K562 (cell line): ENCODE results near the gene MPZL1. TPM values are rescaled to one million over a fixed set of nuclear protein-coding genes. Genes with fewer than 3 reads are reported as not detected.

Experiments used
- EGR1 ChIP-seq: fragments of 450-650 bp; conservative IDR thresholded peaks from 2 replicates; pipeline ENCODE4 v1.6.1; 2017; ENCODE audit warnings: mild to moderate bottlenecking
- FIP1L1 ChIP-seq: fragments of 200-400 bp; formaldehyde crosslinking; IDR thresholded peaks from 2 replicates; pipeline ENCODE4 v1.6.1; 2018; ENCODE audit warnings: mild to moderate bottlenecking, low read depth, low read length; ENCODE audit not compliant: poor library complexity, severe bottlenecking
- GMEB1 ChIP-seq: fragments of 250-450 bp; sonication (Bioruptor Pico); IDR thresholded peaks from 2 replicates; pipeline ENCODE4 v1.4.0; 2020; ENCODE audit warnings: mild to moderate bottlenecking
- ID3 ChIP-seq, 2 experiments: fragments of 250-450 bp in 1 of 2; fragments of 450-650 bp in 1 of 2; sonication (Bioruptor Pico) in 1 of 2; IDR thresholded peaks; 2 replicates each; pipeline versions ENCODE4 v1.6.1 to v1.8.0; 2016 to 2021; ENCODE audit warnings: mild to moderate bottlenecking in 2 of 2, moderate library complexity in 2 of 2, missing compliant biosample characterization in 1 of 2, missing genetic modification characterization in 1 of 2
- KLF13 ChIP-seq: fragments of 450-650 bp; IDR thresholded peaks from 2 replicates; pipeline ENCODE4 v1.6.1; 2016; ENCODE audit warnings: missing genetic modification characterization, low read depth, mild to moderate bottlenecking, missing compliant biosample characterization, moderate library complexity, borderline replicate concordance
- LARP7 ChIP-seq: fragments of 450-650 bp; IDR thresholded peaks from 2 replicates; pipeline ENCODE4 v1.6.1; 2016
- PCBP2 ChIP-seq: fragments of 200-400 bp; formaldehyde crosslinking; IDR thresholded peaks from 2 replicates; pipeline ENCODE4 v1.6.1; 2018; ENCODE audit warnings: low read length, low read depth, mild to moderate bottlenecking, moderate library complexity; ENCODE audit not compliant: poor library complexity, severe bottlenecking
- POLR2A ChIP-seq: fragments of 450-650 bp; conservative IDR thresholded peaks from 2 replicates; pipeline ENCODE4 v1.6.1; 2016
- POLR2H ChIP-seq: IDR thresholded peaks from 2 replicates; pipeline ENCODE4 v1.6.1; 2016; ENCODE audit warnings: missing genetic modification characterization, low read depth, mild to moderate bottlenecking, control low read depth, missing compliant biosample characterization, moderate library complexity
- SIRT6 ChIP-seq: IDR thresholded peaks from one replicate; pipeline ENCODE4 v1.6.1; 2012; ENCODE audit warnings: low read depth, mild to moderate bottlenecking, control low read depth, inconsistent platforms, low read length, moderate library complexity
- TCF3 ChIP-seq: sonication (generic); formaldehyde crosslinking; IDR thresholded peaks from 2 replicates; pipeline ENCODE4 v1.4.0; 2020; ENCODE audit warnings: mild to moderate bottlenecking, missing genetic modification reagents
- TGIF2 ChIP-seq: sonication (generic); formaldehyde crosslinking; IDR thresholded peaks from 2 replicates; pipeline ENCODE4 v1.8.1; 2022; ENCODE audit warnings: mild to moderate bottlenecking, missing genetic modification reagents, moderate library complexity
- ZFP91 ChIP-seq: sonication (generic); formaldehyde crosslinking; IDR thresholded peaks from 2 replicates; pipeline ENCODE4 v1.8.0; 2022; ENCODE audit warnings: mild to moderate bottlenecking, missing genetic modification reagents
- ZHX1 ChIP-seq: fragments of 150-350 bp; conservative IDR thresholded peaks from 2 replicates; pipeline ENCODE4 v1.6.1; 2014; ENCODE audit warnings: low read length
- ZNF133 ChIP-seq: fragments of 250-450 bp; sonication (Bioruptor Pico); IDR thresholded peaks from 2 replicates; pipeline ENCODE4 v1.4.0; 2020; ENCODE audit warnings: mild to moderate bottlenecking
- ZNF274 ChIP-seq: IDR thresholded peaks from 2 replicates; pipeline ENCODE4 v1.6.1; 2011; ENCODE audit warnings: low read depth, mild to moderate bottlenecking, low read length, moderate library complexity, borderline replicate concordance
- ZNF347 ChIP-seq: fragments of 450-650 bp; formaldehyde crosslinking; IDR thresholded peaks from 2 replicates; pipeline ENCODE4 v1.4.0; 2020; ENCODE audit warnings: low read depth, mild to moderate bottlenecking, moderate library complexity
- ZNF586 ChIP-seq: fragments of 450-650 bp; formaldehyde crosslinking; conservative IDR thresholded peaks from 2 replicates; pipeline ENCODE4 v1.4.0; 2020; ENCODE audit warnings: mild to moderate bottlenecking, moderate library complexity
- polyA plus RNA-seq, 8 experiments: library from polyadenylated mRNA; depleted of rRNA in 4 of 8; stranded (reverse) in 5 of 8; unstranded in 3 of 8; fragments of >200 nt; fragmentation: Nextera tagmentation in 2 of 8; fragmentation: Illumina TruSeq in 1 of 8; extraction: Ambion mirVana in 2 of 8; extraction: Trizol in 1 of 8; gene quantifications; 2 replicates each; pipeline versions ENCODE4 v1.2.1 to v1.2.3, GENCODE V29; 2011 to 2014; ENCODE audit warnings: inconsistent platforms in 1 of 8, missing spikeins in 1 of 8
- total RNA-seq, 7 experiments: library from RNA; depleted of rRNA in 6 of 7; stranded (reverse); fragments of >200 nt in 6 of 7; fragmentation: Illumina TruSeq in 2 of 7; extraction: Trizol in 2 of 7; gene quantifications; 2 replicates each; pipeline versions ENCODE4 v1.2.1 to v1.2.3, GENCODE V29; 2011 to 2021; ENCODE audit warnings: low replicate concordance in 1 of 7
- TF ChIP-seq, protein P1 (sequence below): fragments of 200-800 bp; sonication (Bioruptor generic); IDR thresholded peaks from 2 replicates; pipeline ENCODE4 v1.6.1; 2017; ENCODE audit warnings: missing genetic modification characterization, missing compliant biosample characterization

The MPZL1 gene
- total and polyA plus RNA-seq, 9 of the 15 experiments (the other 6 are each of a cell fraction or from before 2014, with no cell fraction given), result 14.5 to 153 (median 66.5) TPM

DNA sequence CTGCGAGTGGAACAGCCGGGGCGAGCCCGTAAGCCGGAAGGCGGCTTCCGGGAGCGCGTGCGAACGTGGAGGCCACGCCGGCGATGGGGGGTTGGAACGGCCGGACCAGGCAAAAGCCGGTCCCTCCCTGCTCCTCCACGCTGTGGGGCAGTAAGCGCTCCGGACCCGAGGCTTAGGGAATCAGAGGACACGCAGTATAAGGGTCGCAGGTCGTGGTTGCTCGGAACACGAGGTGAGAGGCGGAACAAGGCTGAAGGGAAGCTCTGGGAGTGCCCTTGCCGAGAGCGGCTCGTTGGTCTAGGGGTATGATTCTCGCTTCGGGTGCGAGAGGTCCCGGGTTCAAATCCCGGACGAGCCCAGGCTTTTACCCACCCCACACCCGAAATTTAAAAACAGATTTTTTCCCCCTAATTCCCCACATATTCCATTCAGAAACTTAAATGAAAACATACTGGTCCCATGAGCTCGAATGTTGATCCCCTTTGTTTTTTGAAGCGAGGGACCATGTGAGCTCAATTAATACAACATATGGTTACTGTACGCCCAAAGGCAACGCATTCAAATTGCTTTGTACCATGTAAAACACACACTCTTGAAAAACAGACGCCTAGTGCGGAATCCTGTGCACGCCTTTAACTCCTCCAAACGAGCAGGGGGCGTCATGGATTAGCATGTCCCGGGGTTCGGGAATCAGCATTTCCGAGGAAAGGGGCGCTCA lies 7.2 kb upstream of the MPZL1 start (continued):
- TF ChIP-seq SIRT6 (no peak), POLR2H (tag) (peak; percentile 99), EGR1 (0 out of 2 replicates have a peak, but pooled peaks have one; percentile 5), TGIF2 (CRISPR knock-in tag) (no peak; the same call in 1 of the 2 replicates), ID3 (CRISPR knock-in tag; IDR thresholded peaks at IDR 0.05) (no peak), ID3 (tag; IDR thresholded peaks at IDR 0.05) (peak; percentile 87), GMEB1 (peak; percentile 89), FIP1L1 (peak; percentile 94), ZNF586 (CRISPR knock-in tag) (no peak; the same call in 1 of the 2 replicates), ZHX1 (no peak), ZNF347 (CRISPR knock-in tag) (no peak), KLF13 (tag) (0 out of 2 replicates have a peak, but pooled peaks have one; percentile 9), TCF3 (CRISPR knock-in tag) (peak; percentile 30), ZNF274 (peak; percentile 47; the same call in 1 of the 2 replicates), ZNF133 (CRISPR knock-in tag) (peak; percentile 85; the same call in 1 of the 2 replicates), ZFP91 (peak; percentile 84), LARP7 (peak; percentile 97; the same call in 1 of the 2 replicates), POLR2A (peak; percentile 89), PCBP2 (no peak)
- TF ChIP-seq, protein P1, sequence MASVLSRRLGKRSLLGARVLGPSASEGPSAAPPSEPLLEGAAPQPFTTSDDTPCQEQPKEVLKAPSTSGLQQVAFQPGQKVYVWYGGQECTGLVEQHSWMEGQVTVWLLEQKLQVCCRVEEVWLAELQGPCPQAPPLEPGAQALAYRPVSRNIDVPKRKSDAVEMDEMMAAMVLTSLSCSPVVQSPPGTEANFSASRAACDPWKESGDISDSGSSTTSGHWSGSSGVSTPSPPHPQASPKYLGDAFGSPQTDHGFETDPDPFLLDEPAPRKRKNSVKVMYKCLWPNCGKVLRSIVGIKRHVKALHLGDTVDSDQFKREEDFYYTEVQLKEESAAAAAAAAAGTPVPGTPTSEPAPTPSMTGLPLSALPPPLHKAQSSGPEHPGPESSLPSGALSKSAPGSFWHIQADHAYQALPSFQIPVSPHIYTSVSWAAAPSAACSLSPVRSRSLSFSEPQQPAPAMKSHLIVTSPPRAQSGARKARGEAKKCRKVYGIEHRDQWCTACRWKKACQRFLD (CRISPR knock-in tag), result peak; percentile 83
